ENCODE measurements around the gene PLXNA2.

Gene PLXNA2

GRCh38 chr1:208233546-208233945 is 10.6 kb downstream of the PLXNA2 start:
- Mint-ChIP-seq H3K4me3 (no peak overlapping the region), H3K27me3 (peaks cover 68 to 98% of the 10 kb centered on the region in 2 donors), H3K4me1 (ENCODE audit: low read depth in 2 of 2) (peaks cover 5 to 7% of the 10 kb centered on the region in 2 donors), H3K9me3 (no peaks in the 10 kb centered on the region), H3K36me3 (ENCODE audit: insufficient read depth) (no peaks in the 10 kb centered on the region), H3K27ac (no peak overlapping the region)
- DNase-seq (no peak), ATAC-seq (replicated peaks) (no peak)

- Mint-ChIP-seq H3K27ac (no peak overlapping the region), H3K27me3 (peaks cover 59 to 98% of the 10 kb centered on the region in 2 donors), H3K9me3 (no peaks in the 10 kb centered on the region), H3K36me3 (ENCODE audit: insufficient read depth) (no peaks in the 10 kb centered on the region), H3K4me1 (ENCODE audit: low read depth in 2 of 2) (peaks cover 5 to 7% of the 10 kb centered on the region in 2 donors), H3K4me3 (no peak overlapping the region)
- ATAC-seq (replicated peaks) (no peak), DNase-seq (no peak)
These were observed 11.5 kb downstream of the PLXNA2 start for GRCh38 chr1:208232662-208233038.

DNA sequence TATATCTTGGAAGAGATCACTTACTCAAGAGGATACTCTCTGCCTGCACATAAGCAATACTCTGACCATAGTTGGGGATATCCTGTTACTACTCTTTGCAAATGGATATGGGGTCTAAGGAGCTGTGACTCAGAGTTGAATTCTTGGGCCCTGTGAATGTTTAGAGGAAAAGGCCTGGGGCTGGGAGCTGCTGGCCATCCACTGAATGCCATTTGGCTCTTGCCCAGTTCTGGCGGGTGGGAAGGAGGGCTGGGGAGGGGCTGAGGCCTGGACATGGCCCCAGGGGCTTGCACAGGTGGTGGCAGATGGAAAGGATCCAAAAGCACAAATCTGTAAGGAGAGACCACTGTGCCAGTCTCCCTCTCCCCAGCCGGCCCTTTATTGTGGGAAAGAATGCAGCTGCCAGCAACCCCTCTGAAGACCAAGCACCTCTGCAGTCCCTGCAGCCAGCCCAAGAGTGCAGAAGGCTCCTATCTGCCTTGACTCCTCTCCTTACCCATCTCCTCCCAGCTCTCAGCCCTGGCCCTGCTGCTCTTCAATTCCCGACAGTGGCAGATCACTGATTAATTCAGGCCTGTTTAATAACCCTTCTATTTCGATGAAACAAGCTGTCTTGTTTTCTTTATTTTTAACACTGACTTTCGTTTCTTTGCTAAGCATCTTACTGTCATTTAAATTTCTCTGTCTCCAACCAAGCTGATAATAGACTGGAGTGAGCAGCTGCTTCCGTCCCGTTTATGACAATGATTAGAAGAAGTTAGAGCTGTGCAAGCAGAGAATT is 12.1 kb downstream of the PLXNA2 start:
- DNase-seq (no peak), ATAC-seq (replicated peaks) (no peak)
- Mint-ChIP-seq H3K4me3 (no peak overlapping the region), H3K27me3 (peaks cover 54 to 98% of the 10 kb centered on the region in 2 donors), H3K36me3 (ENCODE audit: insufficient read depth) (no peaks in the 10 kb centered on the region), H3K27ac (no peak overlapping the region), H3K4me1 (ENCODE audit: low read depth in 2 of 2) (peaks cover 5 to 7% of the 10 kb centered on the region in 2 donors), H3K9me3 (no peaks in the 10 kb centered on the region)

DNA sequence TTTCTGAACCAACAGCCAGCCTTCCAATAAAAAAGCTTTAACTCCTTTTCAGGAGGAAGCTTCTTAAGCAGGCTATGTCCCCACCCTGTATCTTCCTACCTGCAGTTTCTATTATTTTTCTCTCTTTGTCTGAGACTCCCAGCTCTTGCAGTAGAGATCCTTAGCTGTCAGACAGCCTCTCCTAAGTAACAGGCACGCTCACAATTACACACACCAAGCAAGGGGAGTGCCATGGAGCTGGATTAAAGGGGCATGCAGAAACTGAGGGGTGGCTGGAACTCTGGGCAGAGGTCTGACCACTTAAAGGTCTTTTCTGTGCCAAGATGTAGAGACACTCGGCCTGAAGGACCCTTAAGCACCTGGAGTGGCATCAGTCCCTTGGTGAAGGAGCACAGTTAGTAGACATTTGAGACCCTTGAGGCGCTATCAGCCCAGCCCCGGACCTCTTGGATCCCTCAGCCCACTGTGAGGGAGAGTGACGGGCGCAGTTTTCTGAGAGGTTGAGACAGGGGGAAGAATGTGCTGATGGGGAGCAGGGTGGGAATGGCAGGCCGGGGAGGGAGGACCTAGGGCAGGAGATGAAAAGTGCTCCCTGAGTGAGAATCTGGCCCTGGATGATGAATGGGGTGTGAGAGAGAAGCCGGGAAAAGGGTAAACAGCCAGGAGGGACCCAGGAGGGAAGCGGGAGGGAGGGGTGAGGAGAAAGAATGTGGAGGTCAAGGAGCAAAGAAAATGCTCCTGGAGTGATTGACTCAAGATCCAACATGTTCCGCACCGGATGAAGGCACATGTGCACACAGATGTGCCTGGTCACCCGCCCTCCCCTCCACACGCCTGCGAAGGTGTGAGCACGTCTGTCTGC is 13.3 kb downstream of the PLXNA2 start:
- Mint-ChIP-seq H3K27ac (no peak overlapping the region), H3K27me3 (peaks cover 43 to 98% of the 10 kb centered on the region in 2 donors), H3K9me3 (no peaks in the 10 kb centered on the region), H3K4me1 (ENCODE audit: low read depth in 2 of 2) (no peaks in the 10 kb centered on the region), H3K36me3 (ENCODE audit: insufficient read depth) (no peaks in the 10 kb centered on the region), H3K4me3 (no peak overlapping the region)
- ATAC-seq (replicated peaks) (no peak), DNase-seq (no peak)

DNA sequence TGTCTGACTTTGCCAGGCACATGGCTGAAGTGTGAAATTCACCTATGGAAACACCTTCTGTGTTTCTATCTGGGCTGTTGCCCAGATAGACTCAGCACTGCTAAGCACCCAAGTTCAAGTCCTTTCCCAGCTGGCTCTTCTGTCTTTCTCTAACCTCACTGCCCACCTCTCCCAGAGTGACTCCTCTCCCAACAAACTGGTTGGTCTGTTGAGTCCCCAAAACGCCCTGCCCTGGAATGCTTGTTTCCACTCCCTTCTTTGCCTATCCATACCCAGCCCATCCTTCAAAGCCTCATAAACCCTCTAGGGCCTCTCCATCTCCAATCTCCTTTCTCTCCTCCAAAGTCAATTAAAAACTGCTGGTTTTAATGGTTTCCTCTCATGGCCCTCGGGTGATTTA is 15.6 kb downstream of the PLXNA2 start:
- Mint-ChIP-seq H3K4me3 (no peak overlapping the region), H3K27me3 (peaks cover 39 to 98% of the 10 kb centered on the region in 2 donors), H3K36me3 (ENCODE audit: insufficient read depth) (no peaks in the 10 kb centered on the region), H3K4me1 (ENCODE audit: low read depth in 2 of 2) (no peaks in the 10 kb centered on the region), H3K27ac (no peak overlapping the region), H3K9me3 (no peaks in the 10 kb centered on the region)
- DNase-seq: no peak
- ATAC-seq (replicated peaks): no peak

- no peak for DNase-seq
- Mint-ChIP-seq H3K27ac (no peak overlapping the region), H3K27me3 (peaks cover 34 to 95% of the 10 kb centered on the region in 2 donors), H3K36me3 (ENCODE audit: insufficient read depth) (no peaks in the 10 kb centered on the region), H3K4me3 (no peak overlapping the region), H3K9me3 (no peaks in the 10 kb centered on the region), H3K4me1 (ENCODE audit: low read depth in 2 of 2) (no peaks in the 10 kb centered on the region)
- no peak for ATAC-seq (replicated peaks)
These were observed 16.2 kb downstream of the PLXNA2 start for GRCh38 chr1:208228026-208228425.

DNA sequence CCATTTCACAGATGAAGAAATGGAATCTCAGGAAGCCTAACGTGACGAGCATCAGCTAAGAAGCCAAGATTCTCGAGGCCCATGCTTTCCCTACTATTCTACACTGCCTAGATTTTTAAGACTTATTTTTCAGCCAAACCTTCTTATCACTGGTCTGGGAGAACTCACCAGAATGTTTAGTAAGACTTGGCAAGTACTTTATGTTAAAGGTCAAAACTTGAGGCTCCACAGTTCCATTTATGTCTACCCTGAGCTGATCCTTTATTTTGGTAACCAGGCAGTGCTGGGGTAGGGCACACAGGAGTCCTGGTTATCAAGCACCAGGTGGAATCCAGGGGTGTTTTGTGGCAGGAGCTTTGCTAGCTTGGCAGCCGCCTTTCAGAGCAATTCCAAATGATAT is 16.8 kb downstream of the PLXNA2 start:
- Mint-ChIP-seq H3K36me3 (ENCODE audit: insufficient read depth) (no peaks in the 10 kb centered on the region), H3K27me3 (peaks cover 27 to 95% of the 10 kb centered on the region in 2 donors), H3K27ac (no peak overlapping the region), H3K4me3 (no peak overlapping the region), H3K9me3 (no peaks in the 10 kb centered on the region), H3K4me1 (ENCODE audit: low read depth in 2 of 2) (no peaks in the 10 kb centered on the region)
- ATAC-seq (replicated peaks) (no peak), DNase-seq (no peak)

DNA sequence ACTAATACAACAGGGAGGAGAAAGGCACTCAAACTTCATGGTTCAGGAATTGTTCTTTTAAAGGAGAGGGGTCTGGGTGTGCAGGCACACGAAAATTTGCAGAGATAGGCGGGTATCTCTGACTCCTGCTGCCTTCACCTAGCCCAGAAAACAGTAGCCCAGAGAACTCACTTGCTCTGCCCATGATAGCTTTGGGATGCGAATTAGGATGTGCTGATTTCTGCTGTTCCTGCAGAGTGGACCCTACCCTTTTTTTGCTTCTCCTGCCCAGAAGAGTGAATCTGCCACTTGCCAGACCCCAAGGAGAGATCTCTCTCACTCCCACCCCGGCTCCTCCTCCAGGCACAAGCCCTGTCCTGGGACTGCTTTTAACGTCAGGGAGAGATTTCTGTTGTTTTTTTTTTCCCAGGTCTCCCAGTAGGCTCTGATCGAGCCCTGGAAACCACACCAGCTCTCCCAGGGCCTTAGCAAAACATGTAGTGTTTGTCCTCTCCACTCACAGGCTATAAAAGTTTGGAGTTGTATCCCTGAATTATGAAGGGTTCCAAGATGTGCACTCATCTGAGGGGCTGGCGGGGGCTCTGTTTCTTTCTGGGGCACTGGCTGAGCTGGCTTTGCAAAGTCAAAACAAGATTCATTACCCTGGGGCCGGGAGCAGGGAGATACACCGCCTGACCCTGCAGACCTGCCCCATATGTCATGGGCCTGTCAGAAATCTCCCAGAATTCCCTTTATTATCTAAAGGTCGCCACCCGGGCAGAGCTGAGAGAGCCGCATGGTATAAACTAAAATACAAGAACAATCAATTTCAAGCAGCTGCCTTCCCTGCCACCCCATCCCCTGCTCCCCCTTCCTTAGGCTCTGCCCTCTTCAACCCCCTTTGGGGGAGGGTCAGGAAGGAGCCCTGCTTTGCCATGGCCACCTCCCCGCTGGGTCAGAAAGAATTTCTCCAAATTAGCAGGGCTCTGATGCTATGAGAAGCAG is 17.9 kb downstream of the PLXNA2 start:
- Mint-ChIP-seq H3K9me3 (no peaks in the 10 kb centered on the region), H3K27me3 (peaks cover 23 to 92% of the 10 kb centered on the region in 2 donors), H3K27ac (no peak overlapping the region), H3K4me3 (no peak overlapping the region), H3K36me3 (ENCODE audit: insufficient read depth) (no peaks in the 10 kb centered on the region), H3K4me1 (ENCODE audit: low read depth in 2 of 2) (no peaks in the 10 kb centered on the region)
- DNase-seq: no peak
- no peak for ATAC-seq (replicated peaks)

- Mint-ChIP-seq H3K27me3 (peaks cover 15 to 83% of the 10 kb centered on the region in 2 donors), H3K4me1 (ENCODE audit: low read depth in 2 of 2) (peaks cover 0 to 2% of the 10 kb centered on the region in 2 donors), H3K4me3 (no peak overlapping the region), H3K36me3 (ENCODE audit: insufficient read depth) (no peaks in the 10 kb centered on the region), H3K9me3 (no peaks in the 10 kb centered on the region), H3K27ac (no peak overlapping the region)
- no peak for DNase-seq
- no peak for ATAC-seq (replicated peaks)
These were observed 19.9 kb downstream of the PLXNA2 start for GRCh38 chr1:208224192-208224713.

- no peak for DNase-seq
- H3K9me3 Mint-ChIP-seq: no peaks in the 10 kb centered on the region
- no peak for ATAC-seq (replicated peaks)
- peaks cover 15 to 72% of the 10 kb centered on the region in 2 donors for H3K27me3 Mint-ChIP-seq
- no peak overlapping the region for H3K4me3 Mint-ChIP-seq
- H3K4me1 Mint-ChIP-seq (ENCODE audit: low read depth in 2 of 2): peaks cover 0 to 2% of the 10 kb centered on the region in 2 donors
- H3K36me3 Mint-ChIP-seq (ENCODE audit: insufficient read depth): no peaks in the 10 kb centered on the region
- H3K27ac Mint-ChIP-seq: no peak overlapping the region
These were observed 21.0 kb downstream of the PLXNA2 start for GRCh38 chr1:208223136-208223535.

GRCh38 chr1:208222376-208223126 is 21.6 kb downstream of the PLXNA2 start:
- H3K4me1 Mint-ChIP-seq (ENCODE audit: low read depth in 2 of 2): peaks cover 0 to 2% of the 10 kb centered on the region in 2 donors
- H3K9me3 Mint-ChIP-seq: no peaks in the 10 kb centered on the region
- DNase-seq (no peak), ATAC-seq (replicated peaks) (no peak)
- H3K27ac Mint-ChIP-seq: no peak overlapping the region
- H3K4me3 Mint-ChIP-seq: no peak overlapping the region
- H3K27me3 Mint-ChIP-seq: peaks cover 15 to 66% of the 10 kb centered on the region in 2 donors
- H3K36me3 Mint-ChIP-seq (ENCODE audit: insufficient read depth): no peaks in the 10 kb centered on the region

DNA sequence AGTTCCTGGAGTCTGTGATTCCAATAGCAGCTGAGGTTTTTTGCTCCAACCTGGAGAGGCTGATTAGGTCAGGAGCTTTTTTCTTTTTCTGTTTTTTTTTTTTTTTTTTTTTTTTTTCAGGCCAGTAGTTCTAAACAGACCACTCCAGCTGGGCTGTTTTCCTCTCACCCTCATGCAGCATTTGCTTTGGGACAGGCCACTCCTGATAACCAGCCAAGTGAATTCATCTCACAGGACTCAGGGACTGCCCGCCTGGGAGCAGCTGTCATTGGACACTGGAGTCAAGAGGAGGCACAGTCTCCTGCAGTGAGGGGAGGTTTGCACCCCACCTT is 22.9 kb downstream of the PLXNA2 start:
- H3K4me1 Mint-ChIP-seq (ENCODE audit: low read depth in 2 of 2): peaks cover 0 to 2% of the 10 kb centered on the region in 2 donors
- no peak for DNase-seq
- H3K4me3 Mint-ChIP-seq: no peak overlapping the region
- H3K9me3 Mint-ChIP-seq: no peaks in the 10 kb centered on the region
- no peak overlapping the region for H3K27ac Mint-ChIP-seq
- H3K27me3 Mint-ChIP-seq: peaks cover 15 to 53% of the 10 kb centered on the region in 2 donors
- ATAC-seq (replicated peaks): no peak
- H3K36me3 Mint-ChIP-seq (ENCODE audit: insufficient read depth): no peaks in the 10 kb centered on the region
